Activated CD4-positive, CD25-positive, alpha-beta regulatory T cell treated with anti-CD3 and anti-CD28 coated beads, Interleukin-2, amount 50 U/mL, for 24 hours (primary cell): ENCODE measurements around the gene FLVCR2.

Experiments used
- ATAC-seq, 2 donors: fragments of 150-1000 bp; cut with Tn5 transposase; one replicate each; pipeline ENCODE4 v1.10.0; 2021; ENCODE audit warnings: mild to moderate bottlenecking in 1 of 2, moderate library complexity in 1 of 2

Gene FLVCR2

GRCh38 chr14:75636100-75636692 lies 57.8 kb downstream of the FLVCR2 start:
- ATAC-seq: no peak

DNA sequence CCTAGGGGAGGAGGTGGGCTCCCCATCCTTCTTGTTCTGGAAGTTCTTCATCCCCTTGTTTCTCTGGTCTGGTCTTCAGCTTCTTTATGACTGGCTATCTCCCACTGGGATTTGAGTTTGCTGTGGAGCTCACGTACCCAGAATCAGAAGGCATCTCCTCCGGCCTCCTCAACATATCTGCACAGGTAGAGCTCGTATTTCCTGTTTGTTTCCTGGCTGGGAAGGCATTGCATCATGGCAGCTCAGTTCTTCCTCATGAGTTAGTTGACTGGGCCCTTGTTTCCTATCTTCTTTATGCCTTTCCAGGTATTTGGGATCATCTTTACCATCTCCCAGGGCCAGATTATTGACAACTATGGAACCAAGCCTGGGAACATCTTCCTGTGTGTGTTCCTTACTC lies 62.5 kb downstream of the FLVCR2 start:
- no peak for ATAC-seq

- no peak for ATAC-seq
Measured at GRCh38 chr14:75643985-75644384, 65.6 kb downstream of the FLVCR2 start.

- ATAC-seq: no peak
Measured at GRCh38 chr14:75645056-75645455, 66.6 kb downstream of the FLVCR2 start.

DNA sequence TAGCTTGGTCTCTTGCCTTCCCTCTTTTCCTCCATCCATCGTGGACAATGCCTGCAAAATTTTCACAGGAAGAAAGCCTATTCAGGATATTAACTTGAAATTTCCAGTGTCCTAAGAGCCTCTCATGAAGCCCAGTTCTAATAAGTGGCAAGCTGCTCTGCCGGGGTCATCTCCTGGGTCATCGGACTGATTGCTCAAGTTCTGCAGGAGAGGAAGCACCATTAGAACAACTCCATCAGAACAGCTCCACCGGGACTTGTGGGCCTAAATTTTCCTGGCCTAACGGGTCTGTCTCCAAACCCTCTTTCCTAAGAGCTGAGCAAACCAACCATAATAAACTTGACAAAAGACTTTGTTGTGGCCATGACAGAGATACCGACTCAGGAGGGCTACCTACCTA lies 68.3 kb downstream of the FLVCR2 start:
- ATAC-seq: no peak

DNA sequence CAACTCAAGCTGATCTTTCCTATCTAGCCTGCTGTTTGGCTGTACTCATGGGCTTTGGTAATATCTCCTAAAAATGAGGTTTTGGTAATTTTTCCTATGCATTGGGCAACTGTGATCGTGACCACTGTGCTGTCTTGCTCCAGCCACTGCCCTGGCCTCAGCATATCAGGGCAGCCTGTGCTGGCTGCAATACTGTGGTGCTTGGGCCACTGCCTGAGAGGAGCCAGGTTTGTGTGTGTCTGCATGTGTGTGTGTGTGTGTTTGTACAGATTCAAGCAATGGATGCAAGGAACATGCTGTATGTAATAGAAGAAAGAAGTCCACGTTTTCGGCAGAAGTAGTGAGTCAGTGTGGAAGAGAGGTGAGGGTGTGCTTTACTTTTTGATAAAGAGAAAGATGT lies 69.2 kb downstream of the FLVCR2 start:
- no peak for ATAC-seq

GRCh38 chr14:75648066-75648838 lies 69.8 kb downstream of the FLVCR2 start:
- ATAC-seq: no peak

DNA sequence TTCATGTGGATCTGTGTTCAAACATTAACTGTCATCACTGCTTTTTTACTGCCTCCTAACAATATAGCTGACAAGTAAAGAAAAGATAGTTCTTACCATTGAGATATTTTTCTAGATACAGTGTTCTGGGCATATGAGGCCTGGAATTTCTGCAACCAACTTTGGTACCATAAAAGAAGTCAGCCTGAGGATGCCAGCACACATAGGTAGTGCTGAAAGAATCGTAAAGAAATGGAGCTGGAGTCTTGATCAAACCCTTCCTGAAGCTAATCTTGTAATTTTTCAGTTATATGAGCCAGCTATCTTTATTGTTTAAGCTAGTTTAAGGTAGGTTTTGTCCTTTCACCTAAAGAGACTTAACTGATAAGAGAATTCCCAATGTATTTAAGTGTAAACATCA lies 70.9 kb downstream of the FLVCR2 start:
- no peak for ATAC-seq

DNA sequence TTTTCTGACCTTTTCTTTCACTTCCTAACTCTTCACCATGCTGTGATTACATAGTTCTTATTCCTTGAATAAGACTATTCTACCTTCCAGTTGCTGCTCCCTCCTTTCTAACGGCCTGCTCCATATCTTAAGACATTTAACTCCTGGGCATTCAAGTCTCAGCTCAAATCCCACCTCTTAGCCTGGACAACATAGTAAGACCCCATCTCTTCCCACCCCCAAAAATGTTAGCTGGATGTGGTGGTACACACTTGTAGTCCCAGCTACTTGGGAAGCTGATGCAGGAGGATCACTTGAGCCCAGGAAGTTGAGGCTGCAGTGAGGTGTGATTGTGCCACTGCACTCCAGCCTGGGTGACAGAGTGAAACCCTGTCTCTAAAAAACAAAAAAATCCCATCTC lies 71.4 kb downstream of the FLVCR2 start:
- ATAC-seq: no peak

- ATAC-seq: no peak
Measured at GRCh38 chr14:75650253-75651058, 72.0 kb downstream of the FLVCR2 start.

DNA sequence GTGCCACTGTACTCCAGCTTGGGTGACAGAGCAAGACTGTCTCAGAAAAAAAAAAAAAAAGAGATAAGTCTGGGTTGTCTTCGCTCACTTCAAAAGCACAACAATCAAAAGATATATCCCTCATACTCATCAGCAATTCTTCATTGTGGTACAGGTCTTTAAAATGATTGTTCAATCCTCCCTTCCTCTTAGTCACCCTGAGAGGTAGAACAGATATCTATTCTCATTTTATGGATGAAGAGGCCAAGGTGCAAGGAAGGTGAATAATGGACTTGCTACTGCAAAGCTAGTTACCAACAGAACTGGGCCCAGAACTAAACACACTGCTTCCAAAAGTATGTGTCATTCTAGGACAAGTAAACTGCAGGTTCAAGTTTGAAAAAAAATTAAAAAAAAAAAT lies 75.1 kb downstream of the FLVCR2 start:
- peak; percentile 33 to 34 for ATAC-seq

- ATAC-seq: peak; percentile 76 to 91
Measured at GRCh38 chr14:75654127-75654732, 75.8 kb downstream of the FLVCR2 start.

DNA sequence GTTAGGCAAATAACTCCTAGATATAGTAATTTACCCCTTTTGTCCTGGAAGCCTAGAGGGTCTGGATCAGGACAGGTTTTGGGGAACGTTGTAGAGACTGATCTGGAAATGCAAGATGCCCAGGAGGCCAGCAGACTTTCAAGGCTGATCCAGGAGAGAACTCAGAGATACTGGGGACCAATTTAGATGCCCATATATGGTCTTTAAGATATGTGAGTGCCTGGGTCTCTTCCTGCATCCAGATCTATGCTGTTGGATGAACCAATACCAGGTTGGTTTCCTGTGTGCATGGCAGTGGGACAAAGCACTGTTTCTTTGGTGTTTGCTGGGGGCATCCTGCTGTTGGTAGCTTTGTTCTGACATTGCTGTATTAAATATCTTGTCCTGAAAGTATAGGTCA lies 76.8 kb downstream of the FLVCR2 start:
- ATAC-seq: no peak

GRCh38 chr14:75657331-75657730 lies 78.9 kb downstream of the FLVCR2 start:
- no peak for ATAC-seq

DNA sequence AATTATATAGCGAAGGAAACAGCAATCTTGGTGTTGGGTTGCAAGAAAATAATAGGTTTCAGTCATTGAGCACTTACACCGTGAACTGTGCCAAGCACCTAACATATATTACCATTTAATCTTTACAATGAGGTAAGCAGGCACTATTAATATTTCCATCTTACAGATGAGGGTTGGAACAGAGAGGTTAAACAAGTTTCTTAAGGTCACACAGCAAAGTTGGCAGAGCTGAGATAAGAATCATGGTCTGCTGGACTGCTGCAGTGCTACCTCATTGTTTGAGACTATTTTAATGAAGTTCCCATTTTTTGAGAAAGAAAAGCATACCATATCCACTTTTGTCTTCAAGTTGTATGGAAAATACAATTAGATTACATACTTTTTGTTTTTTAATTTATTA lies 80.5 kb downstream of the FLVCR2 start:
- no peak for ATAC-seq

DNA sequence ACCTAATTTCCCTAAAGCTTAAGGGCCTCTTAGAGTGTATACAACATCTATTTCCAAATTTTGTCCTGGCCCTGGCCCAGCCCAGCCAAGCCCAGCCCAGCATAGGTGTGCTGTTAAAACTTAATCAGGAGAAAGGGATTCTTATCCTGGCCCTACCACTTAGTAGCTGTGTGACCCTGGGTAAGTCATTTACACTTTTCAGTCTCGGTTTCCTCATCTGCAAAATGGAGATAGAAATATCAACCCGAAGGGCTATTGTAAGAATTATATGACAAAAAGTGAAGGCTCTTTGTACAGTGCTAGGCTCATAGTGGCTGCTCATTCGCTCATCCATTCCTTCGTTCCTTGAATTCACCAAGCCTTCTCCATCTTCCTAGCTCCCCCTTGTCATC lies 81.8 kb downstream of the FLVCR2 start:
- ATAC-seq: no peak

DNA sequence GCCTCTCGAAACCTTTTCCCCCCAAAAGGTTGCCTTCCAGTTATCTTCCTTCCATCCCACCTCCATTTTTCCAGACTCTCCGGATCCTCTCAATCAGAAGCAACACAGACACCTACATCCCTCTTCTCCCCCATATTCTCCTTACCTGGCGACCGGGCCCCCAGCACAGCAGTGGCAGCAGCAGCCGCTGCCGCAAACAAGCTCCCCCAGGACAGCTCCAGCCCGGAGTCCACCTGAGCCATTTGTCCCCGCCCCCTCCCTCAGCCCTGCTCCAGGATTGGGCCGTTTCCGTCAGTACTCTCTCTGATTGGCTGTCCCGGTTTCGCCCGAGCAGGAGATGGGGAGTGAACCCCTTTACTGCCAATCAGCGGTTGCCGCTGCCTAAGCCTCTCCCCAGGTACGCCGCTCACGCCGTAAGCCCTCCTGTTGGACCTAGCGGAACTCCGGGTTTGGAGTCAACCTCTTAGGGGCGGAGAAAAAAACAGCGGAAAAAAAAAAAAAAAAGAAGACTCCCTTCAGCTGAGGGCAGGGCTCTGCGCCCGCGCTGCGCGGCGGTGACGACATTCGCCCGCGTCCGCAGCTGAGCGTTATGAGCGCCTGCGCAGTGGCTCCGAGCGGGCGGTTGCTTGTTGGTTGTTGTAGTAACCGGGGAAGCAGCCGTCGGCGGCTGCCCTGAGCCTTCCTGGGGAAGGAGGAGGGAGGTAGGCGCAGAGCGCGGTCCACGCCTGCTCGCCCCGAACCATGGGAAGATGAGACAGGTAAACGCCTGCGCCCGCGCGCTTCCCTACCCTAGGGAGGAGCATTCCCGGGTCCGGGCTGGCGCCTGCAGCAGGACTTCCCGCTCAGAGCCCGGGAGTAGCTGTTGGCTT lies 82.4 kb downstream of the FLVCR2 start, which contains the start of the genes ERG28 and TTLL5:
Gene ERG28 (minus strand): TSS at position 247 of the 869 bp plus-strand sequence. CDS start 3,374 bp downstream, outside the sequence.
Gene TTLL5 (plus strand): TSS at position 617 of the 869 bp plus-strand sequence. CDS start 1,904 bp downstream, outside the sequence.
- ATAC-seq: peak; percentile 98 to 99

GRCh38 chr14:75661499-75661814 lies 83.0 kb downstream of the FLVCR2 start:
- ATAC-seq: no peak

DNA sequence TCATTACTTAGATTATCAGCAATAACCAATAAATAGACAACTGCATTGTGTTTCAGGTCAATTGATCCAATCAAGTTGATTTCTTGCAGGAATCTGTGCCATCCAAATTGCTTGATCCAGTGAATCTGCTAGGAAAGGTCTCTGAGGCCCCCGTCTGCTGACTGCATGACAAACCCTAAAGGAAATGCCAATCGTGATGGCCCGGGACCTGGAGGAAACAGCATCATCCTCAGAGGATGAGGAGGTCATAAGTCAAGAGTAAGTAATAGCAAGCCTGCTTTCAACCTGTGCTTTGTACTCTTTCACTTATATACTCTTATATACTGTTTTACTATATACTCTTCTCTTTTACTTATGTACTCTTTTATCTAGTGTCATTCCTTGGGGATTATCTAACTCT lies 84.5 kb downstream of the FLVCR2 start:
- no peak for ATAC-seq

- ATAC-seq: no peak
Measured at GRCh38 chr14:75667099-75667765, 88.8 kb downstream of the FLVCR2 start.

DNA sequence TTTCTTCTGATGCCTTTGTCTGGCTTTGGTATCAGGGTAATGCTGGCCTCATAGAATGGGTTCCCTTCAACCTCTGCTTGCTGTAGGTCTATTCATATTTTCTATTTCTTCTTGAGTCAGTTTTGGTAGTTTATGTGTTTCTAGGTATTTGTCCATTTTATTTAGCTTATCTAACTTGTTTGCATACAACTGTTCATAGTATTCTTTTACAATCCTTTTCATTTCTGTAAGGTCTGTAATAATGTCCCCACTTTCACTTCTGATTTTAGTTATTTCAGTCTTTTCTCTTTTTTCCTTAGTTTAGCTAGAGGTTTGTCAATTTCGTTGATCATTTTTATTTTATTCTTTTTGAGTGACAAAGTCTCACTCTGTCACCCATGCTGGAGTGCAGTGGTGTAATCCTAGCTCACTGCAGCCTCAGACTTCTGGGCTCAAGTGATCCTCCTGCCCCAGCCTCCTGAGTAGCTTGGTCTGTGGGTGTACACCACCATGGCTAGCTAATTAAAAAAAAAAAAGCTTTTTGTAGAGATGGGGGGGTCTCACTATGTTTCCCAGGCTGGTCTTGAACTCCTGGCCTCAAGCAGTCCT lies 94.3 kb downstream of the FLVCR2 start:
- ATAC-seq: no peak
